SJSA1 (cell line): ENCODE data around the gene FAM151A. TPM values are rescaled to one million over a fixed set of nuclear protein-coding genes. Genes with fewer than 3 reads are reported as not detected.

ENCODE experiments used
- DNase-seq, 2 experiments: peaks; one replicate each; pipeline ENCODE4 v3.0.0-alpha.2; 2015 to 2020; ENCODE audit warnings: low spot score in 2 of 2, low read depth in 1 of 2
- H3K27ac ChIP-seq: fragments of 250-450 bp; sonication (Bioruptor Pico); 2 replicates; pipeline ENCODE4 v1.5.1; 2020; ENCODE audit warnings: mild to moderate bottlenecking, moderate library complexity
- H3K27me3 ChIP-seq: fragments of 250-450 bp; sonication (Bioruptor Pico); replicated peaks from 2 replicates; pipeline ENCODE4 v1.5.1; 2020; ENCODE audit warnings: mild to moderate bottlenecking, moderate library complexity
- H3K36me3 ChIP-seq: fragments of 250-450 bp; sonication (Bioruptor Pico); 2 replicates; pipeline ENCODE4 v1.5.1; 2020; ENCODE audit warnings: mild to moderate bottlenecking
- H3K4me1 ChIP-seq: fragments of 250-450 bp; sonication (Bioruptor Pico); replicated peaks from 2 replicates; pipeline ENCODE4 v1.6.1; 2021; ENCODE audit warnings: mild to moderate bottlenecking
- H3K4me3 ChIP-seq: fragments of 250-450 bp; sonication (Bioruptor Pico); 2 replicates; pipeline ENCODE4 v1.5.1; 2020; ENCODE audit warnings: mild to moderate bottlenecking
- H3K9me3 ChIP-seq: fragments of 250-450 bp; sonication (Bioruptor Pico); replicated peaks from 2 replicates; pipeline ENCODE4 v1.5.1; 2020; ENCODE audit warnings: mild to moderate bottlenecking
- total RNA-seq: library from RNA; depleted of rRNA; stranded (reverse); fragments of >200 nt; shearing (Covaris generic); gene quantifications from 2 replicates; pipeline ENCODE4 v1.2.3, GENCODE V29; 2014; rRNA removed

Gene FAM151A
- total RNA-seq, 1 experiment from 2014 or later: not detected

DNA sequence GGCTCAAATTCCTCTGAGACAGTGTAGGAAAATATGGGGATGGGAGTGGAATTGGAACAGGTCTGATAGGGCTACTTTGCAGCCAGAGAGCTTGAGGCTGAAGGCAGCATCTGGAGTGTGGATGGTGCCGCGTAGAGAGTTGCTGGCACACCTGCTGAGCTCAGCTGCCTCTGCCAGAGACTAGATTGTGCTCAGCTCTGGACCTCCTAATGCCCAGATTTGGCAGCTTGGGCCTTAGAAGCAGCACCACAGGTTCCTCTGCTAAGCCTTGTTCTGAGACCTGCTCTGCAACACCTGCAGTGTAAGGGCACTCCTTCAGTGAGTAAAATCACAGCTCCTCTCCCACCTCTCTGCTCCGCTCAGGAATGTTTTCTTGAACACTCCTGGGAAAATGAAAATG is 52.0 kb downstream of the FAM151A start:
- no peak overlapping the region for H3K27ac ChIP-seq
- no peaks in the 10 kb centered on the region for H3K9me3 ChIP-seq
- H3K27me3 ChIP-seq: no peaks in the 10 kb centered on the region
- H3K4me1 ChIP-seq: peaks cover 24% of the 10 kb centered on the region
- H3K36me3 ChIP-seq: no peaks in the 10 kb centered on the region
- no peak for DNase-seq
- no peak overlapping the region for H3K4me3 ChIP-seq

DNA sequence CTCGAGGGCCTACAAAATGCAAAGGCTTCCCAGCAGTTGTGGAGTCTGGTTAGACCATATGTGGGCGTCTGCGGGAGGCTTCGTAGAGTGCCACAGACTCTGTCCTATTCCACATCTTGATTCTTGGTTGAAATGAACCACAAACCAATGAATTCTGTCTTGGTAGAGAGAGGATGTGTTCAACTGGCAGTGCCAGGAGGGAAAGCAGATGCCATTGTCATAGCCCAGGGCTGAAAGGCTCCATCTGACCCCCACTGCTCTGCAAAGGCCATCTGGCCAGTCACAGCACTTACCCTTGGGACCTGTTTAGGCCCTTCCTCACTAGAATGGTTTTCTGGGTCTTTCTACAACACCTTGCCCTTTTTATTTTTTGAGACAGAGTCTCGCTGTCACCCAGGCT is 53.2 kb downstream of the FAM151A start:
- Histone ChIP-seq H3K9me3 (no peaks in the 10 kb centered on the region), H3K27me3 (no peaks in the 10 kb centered on the region), H3K36me3 (no peaks in the 10 kb centered on the region), H3K4me1 (peaks cover 24% of the 10 kb centered on the region), H3K4me3 (no peak overlapping the region), H3K27ac (no peak overlapping the region)
- no peak for DNase-seq

DNA sequence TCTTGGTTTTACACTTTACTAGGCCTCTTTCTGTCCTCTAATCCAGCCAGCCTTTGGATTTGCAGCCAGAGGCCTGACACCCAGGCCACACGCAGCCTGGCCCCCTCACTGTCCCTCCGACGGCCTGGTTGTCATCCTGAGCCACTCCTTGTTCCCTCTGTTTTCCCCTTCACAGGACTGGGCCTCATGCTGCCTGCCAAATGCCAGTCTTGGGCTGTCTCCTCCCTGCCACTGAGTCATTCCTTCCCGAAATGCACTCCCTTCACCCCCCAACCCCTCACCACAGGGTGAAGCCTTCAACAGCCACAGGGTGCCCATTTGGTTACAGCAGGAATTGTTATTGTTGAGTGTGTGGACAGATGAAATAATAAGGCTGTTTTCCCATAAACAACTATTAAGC is 54.0 kb downstream of the FAM151A start:
- Histone ChIP-seq H3K4me1 (peaks cover 24% of the 10 kb centered on the region), H3K27ac (peak overlapping the region; percentile 20; the same call in 1 of the 2 replicates), H3K27me3 (no peaks in the 10 kb centered on the region), H3K36me3 (no peaks in the 10 kb centered on the region), H3K9me3 (no peaks in the 10 kb centered on the region), H3K4me3 (no peak overlapping the region)
- peak; percentile 36 to 57 for DNase-seq

DNA sequence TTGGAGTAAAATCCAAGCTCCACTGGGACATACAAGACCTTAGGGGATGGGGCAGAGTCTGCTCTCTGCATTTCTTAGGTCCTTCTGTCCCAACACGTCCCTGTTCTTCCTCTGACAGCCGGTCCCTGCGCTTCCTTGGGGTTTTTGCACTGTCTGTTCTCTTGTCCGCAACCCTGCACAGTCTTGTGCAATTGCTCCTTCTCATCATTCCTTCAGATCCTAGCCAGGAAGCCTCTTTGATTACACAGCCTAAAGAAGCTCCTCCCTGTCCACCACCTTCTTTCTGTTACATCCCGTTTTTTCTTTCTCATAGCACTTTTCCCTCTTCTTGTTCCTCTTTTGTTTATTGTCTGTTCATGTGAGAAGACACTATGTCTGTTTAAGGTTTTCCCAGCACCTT is 55.4 kb downstream of the FAM151A start:
- no peak for DNase-seq
- Histone ChIP-seq H3K27me3 (no peaks in the 10 kb centered on the region), H3K9me3 (no peaks in the 10 kb centered on the region), H3K4me1 (peaks cover 24% of the 10 kb centered on the region), H3K4me3 (no peak overlapping the region), H3K36me3 (no peaks in the 10 kb centered on the region), H3K27ac (no peak overlapping the region)

DNA sequence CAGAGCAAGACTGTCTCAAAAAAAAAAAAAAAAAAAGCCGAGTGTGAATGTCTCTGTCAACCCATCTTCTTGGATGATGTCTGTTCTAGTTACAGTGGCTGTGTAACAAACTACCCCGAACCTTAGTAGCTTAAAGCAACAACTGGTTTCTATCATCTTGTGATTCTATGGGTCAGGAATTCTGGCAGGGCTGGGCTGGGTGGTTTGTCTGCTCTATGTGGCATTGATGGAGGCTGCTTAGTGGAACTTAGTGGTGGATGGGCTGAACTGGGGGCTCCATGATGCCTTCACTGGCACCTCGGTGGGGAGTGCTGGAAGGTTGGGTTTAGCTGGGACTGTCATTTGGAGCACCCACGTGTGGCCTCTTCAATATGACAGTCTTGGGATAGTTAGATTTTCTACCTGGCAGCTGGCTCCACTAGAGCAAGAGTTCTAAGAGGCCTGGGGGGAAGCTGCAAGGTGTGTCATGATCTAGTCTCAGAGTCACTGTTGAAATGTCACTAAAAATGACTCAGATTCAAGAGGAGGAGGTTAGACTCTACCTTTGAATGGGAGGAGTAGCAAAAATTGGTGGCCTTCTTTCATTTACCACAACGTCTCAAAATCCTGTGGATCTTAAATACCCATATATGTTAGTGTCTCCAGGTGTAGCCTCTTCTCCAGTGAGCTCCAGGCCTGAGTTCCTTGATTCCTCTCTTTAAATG is 56.7 kb downstream of the FAM151A start:
- Histone ChIP-seq H3K4me1 (peaks cover 24% of the 10 kb centered on the region), H3K9me3 (no peaks in the 10 kb centered on the region), H3K4me3 (no peak overlapping the region), H3K27me3 (no peaks in the 10 kb centered on the region), H3K36me3 (no peaks in the 10 kb centered on the region), H3K27ac (no peak overlapping the region)
- DNase-seq: no peak

DNA sequence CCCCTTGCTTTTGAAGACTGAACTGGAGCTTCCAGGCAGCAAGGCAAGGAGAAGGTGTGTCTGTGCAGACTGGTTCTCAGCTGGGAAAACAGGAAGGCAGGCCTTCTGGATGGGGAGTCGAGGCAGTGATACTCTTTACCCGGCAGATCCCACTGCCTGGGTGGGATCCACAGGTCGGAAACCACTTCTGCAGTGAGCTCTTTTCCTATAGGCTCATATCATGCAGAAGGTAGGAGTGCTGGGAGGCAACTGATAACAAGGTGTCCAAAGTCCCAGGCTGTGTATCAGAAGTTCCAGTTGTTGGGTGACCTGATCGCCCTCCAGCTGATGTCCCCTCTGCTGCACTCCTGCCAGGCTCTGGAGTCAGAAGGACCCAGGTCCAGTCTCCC is 58.2 kb downstream of the FAM151A start:
- Histone ChIP-seq H3K4me3 (no peak overlapping the region), H3K36me3 (no peaks in the 10 kb centered on the region), H3K4me1 (peaks cover 13% of the 10 kb centered on the region), H3K27ac (no peak overlapping the region), H3K27me3 (no peaks in the 10 kb centered on the region), H3K9me3 (no peaks in the 10 kb centered on the region)
- no peak for DNase-seq

DNA sequence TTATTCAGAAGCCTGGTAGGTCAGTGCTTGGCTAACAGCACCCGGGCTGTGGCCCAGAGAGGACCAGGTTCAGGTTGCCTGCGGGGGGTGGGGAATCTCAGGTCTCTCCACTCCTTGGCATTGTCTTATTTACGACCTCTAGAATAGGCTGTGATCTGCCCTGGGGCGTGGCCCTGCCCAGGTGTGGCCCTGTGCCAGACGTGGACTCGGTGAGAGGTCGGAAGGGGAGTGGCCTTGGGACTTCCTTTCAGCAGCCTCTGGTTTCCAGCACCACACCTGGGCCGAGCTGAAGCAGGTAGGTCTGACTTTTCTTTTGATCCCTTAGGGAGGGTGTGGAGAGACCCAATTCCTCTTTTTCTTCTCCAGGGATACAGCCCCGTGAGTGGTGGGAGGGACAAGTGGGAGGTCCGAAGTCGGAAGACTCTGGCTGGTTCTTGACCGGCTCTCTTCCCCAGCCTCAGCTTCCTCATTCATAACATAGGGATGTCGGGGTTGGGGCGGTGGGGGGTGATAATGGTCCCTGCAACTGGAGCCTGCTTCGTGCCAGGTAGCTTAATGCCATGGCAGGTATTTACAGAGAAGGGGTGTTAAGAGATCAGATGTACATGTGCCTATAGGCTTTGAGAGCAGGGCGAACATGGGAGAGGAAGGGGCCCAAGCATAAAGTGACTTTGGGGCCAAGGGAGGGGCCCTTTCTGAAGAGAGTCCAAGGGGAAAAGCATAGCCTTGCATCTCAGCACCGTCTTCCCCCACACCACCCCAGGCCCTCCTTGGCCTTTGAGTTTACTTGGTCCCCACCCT is 58.8 kb downstream of the FAM151A start:
- no peak for DNase-seq
- no peaks in the 10 kb centered on the region for H3K9me3 ChIP-seq
- H3K27me3 ChIP-seq: no peaks in the 10 kb centered on the region
- H3K27ac ChIP-seq: no peak overlapping the region
- no peaks in the 10 kb centered on the region for H3K36me3 ChIP-seq
- peaks cover 7% of the 10 kb centered on the region for H3K4me1 ChIP-seq
- no peak overlapping the region for H3K4me3 ChIP-seq

DNA sequence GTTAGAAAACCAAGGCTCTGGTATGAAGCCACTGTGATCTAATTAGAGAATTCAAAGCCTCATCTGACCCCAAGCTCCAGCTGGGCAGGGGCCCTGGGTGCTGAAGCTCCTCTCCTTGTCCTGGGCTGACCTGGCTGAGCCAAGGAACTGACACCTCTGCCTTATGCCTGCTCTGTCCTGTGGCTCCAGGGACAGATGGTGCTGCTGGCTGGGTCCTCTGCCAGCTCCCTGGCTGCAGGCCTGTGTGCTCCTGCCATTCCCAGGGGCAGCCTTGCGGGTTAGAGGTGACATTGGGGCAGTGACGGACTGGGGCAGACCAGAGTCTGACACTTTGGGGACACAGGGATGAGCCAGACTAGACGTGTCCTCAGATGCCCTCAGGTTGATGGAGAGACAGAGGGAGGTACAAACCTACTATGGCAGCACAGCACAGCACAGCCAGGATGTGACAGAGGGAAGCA is 63.5 kb downstream of the FAM151A start:
- Histone ChIP-seq H3K9me3 (peaks cover 3% of the 10 kb centered on the region; the same call in 1 of the 2 replicates), H3K4me1 (no peaks in the 10 kb centered on the region), H3K27me3 (0 out of 2 replicates have a peak, but pooled peaks cover 2% of the 10 kb centered on the region), H3K4me3 (no peak overlapping the region), H3K27ac (no peak overlapping the region), H3K36me3 (no peaks in the 10 kb centered on the region)
- no peak for DNase-seq

Other genes starting within 250 kb of the FAM151A start
- 27.0 and 56.0 TPM in 2 replicates for gene SSBP3, start 217.1 kb downstream of the FAM151A start, total RNA-seq
- gene ACOT11, start 75.3 kb downstream of the FAM151A start, total RNA-seq: 0.85 and 1.3 TPM in 2 replicates
- not detected in 2 replicates for gene MROH7, start 18.3 kb upstream of the FAM151A start, total RNA-seq
- gene TTC4, start 92.3 kb upstream of the FAM151A start, total RNA-seq: 35.4 and 38.6 TPM in 2 replicates
- 2.6 and 4.6 TPM in 2 replicates for gene PARS2, start 141.0 kb upstream of the FAM151A start, total RNA-seq
- gene TTC22, start 177.8 kb upstream of the FAM151A start, total RNA-seq: not detected in 2 replicates